WTC11 (cell line): ENCODE results near the gene SLIT1. TPM values are rescaled to one million over a fixed set of nuclear protein-coding genes. Genes with fewer than 3 reads are reported as not detected.

Experiments
- ATAC-seq: fragments of 200-7000 bp; cut with Tn5 transposase; 2 replicates; pipeline ENCODE4 v1.10.0; 2021; ENCODE audit warnings: mild to moderate bottlenecking, moderate library complexity
- CTCF ChIA-PET: fragments of 300-600 bp; sonication (Branson Sonifier 250); formaldehyde crosslinking; loops from one replicate; lab custom pipeline; 2021; ENCODE audit warnings: antibody characterized with exemption; lab: Charles Lee
- POLR2A ChIA-PET: fragments of 350-600 bp; sonication (Branson Sonifier 250); formaldehyde crosslinking; loops from one replicate; lab custom pipeline; 2021; ENCODE audit warnings: antibody characterized with exemption; lab: Charles Lee
- DNase-seq: peaks from one replicate; pipeline ENCODE4 v3.0.0; 2021; ENCODE audit warnings: low spot score
- H3K27ac Mint-ChIP-seq: 2 replicates; pipeline ENCODE4 v1.8.0; 2021; ENCODE audit warnings: mixed read lengths
- H3K27me3 Mint-ChIP-seq: 2 replicates; pipeline ENCODE4 v1.8.0; 2021; ENCODE audit warnings: low read depth, mild to moderate bottlenecking, moderate library complexity, mixed read lengths
- H3K36me3 Mint-ChIP-seq: 2 replicates; pipeline ENCODE4 v1.8.0; 2021; ENCODE audit warnings: mixed read lengths
- H3K4me1 Mint-ChIP-seq: 2 replicates; pipeline ENCODE4 v1.8.0; 2022; ENCODE audit warnings: mixed read lengths
- H3K4me3 Mint-ChIP-seq: 2 replicates; pipeline ENCODE4 v1.8.0; 2021; ENCODE audit warnings: mild to moderate bottlenecking, moderate library complexity, mixed read lengths
- H3K9me3 Mint-ChIP-seq: 2 replicates; pipeline ENCODE4 v1.8.0; 2021; ENCODE audit warnings: mixed read lengths
- ATF3 ChIP-seq: sonication (generic); formaldehyde crosslinking; conservative IDR thresholded peaks from 2 replicates; pipeline ENCODE4 v1.8.1; 2022; ENCODE audit warnings: mild to moderate bottlenecking, missing genetic modification reagents
- CDX4 ChIP-seq: fragments of 250-450 bp; sonication (Bioruptor Pico); IDR thresholded peaks from 2 replicates; pipeline ENCODE4 v1.9.0; 2021; ENCODE audit warnings: moderate library complexity, mild to moderate bottlenecking, inconsistent platforms, borderline replicate concordance
- CREB1 ChIP-seq: sonication (generic); formaldehyde crosslinking; IDR thresholded peaks from 2 replicates; pipeline ENCODE4 v1.8.0; 2023; ENCODE audit warnings: mild to moderate bottlenecking, missing genetic modification reagents
- FOXK1 ChIP-seq: sonication (generic); formaldehyde crosslinking; IDR thresholded peaks from 2 replicates; pipeline ENCODE4 v1.8.0; 2022; ENCODE audit warnings: mild to moderate bottlenecking, moderate library complexity, missing genetic modification reagents
- HMGA2 ChIP-seq: fragments of 250-450 bp; sonication (Bioruptor Pico); IDR thresholded peaks from 2 replicates; pipeline ENCODE4 v1.4.0; 2021; ENCODE audit warnings: mild to moderate bottlenecking, moderate library complexity
- IRF2 ChIP-seq: sonication (generic); formaldehyde crosslinking; IDR thresholded peaks from 2 replicates; pipeline ENCODE4 v1.8.0; 2022; ENCODE audit warnings: low read depth, missing genetic modification reagents, borderline replicate concordance
- NFE2L1 ChIP-seq: sonication (generic); formaldehyde crosslinking; IDR thresholded peaks from 2 replicates; pipeline ENCODE4 v1.8.1; 2023; ENCODE audit warnings: missing genetic modification reagents
- NR3C1 ChIP-seq: sonication (generic); formaldehyde crosslinking; conservative IDR thresholded peaks from 2 replicates; pipeline ENCODE4 v1.8.1; 2023; ENCODE audit warnings: low read depth, mild to moderate bottlenecking, missing genetic modification reagents
- PREB ChIP-seq: sonication (generic); formaldehyde crosslinking; IDR thresholded peaks from 2 replicates; pipeline ENCODE4 v1.8.1; 2022; ENCODE audit warnings: mild to moderate bottlenecking, missing genetic modification reagents, moderate library complexity, borderline replicate concordance
- RELA ChIP-seq: sonication (generic); formaldehyde crosslinking; IDR thresholded peaks from 2 replicates; pipeline ENCODE4 v1.8.1; 2022; ENCODE audit warnings: missing genetic modification reagents, mild to moderate bottlenecking, borderline replicate concordance
- SMAD3 ChIP-seq: sonication (generic); formaldehyde crosslinking; IDR thresholded peaks from 2 replicates; pipeline ENCODE4 v1.8.0; 2022; ENCODE audit warnings: missing genetic modification reagents, mild to moderate bottlenecking, borderline replicate concordance
- SMAD4 ChIP-seq: sonication (generic); formaldehyde crosslinking; IDR thresholded peaks from 2 replicates; pipeline ENCODE4 v1.8.0; 2022; ENCODE audit warnings: mild to moderate bottlenecking, missing genetic modification reagents
- TCF7 ChIP-seq: sonication (generic); formaldehyde crosslinking; IDR thresholded peaks from 2 replicates; pipeline ENCODE4 v1.8.0; 2022; ENCODE audit warnings: mild to moderate bottlenecking, low read depth, missing genetic modification reagents, moderate library complexity
- TEAD1 ChIP-seq: sonication (generic); formaldehyde crosslinking; IDR thresholded peaks from 2 replicates; pipeline ENCODE4 v1.8.0; 2022; ENCODE audit warnings: mild to moderate bottlenecking, missing genetic modification reagents
- ZNF317 ChIP-seq: sonication (generic); formaldehyde crosslinking; IDR thresholded peaks from 2 replicates; pipeline ENCODE4 v1.8.1; 2023; ENCODE audit warnings: low read depth, mild to moderate bottlenecking, moderate library complexity, missing genetic modification reagents, borderline replicate concordance
- ZNF512 ChIP-seq: sonication (generic); formaldehyde crosslinking; IDR thresholded peaks from 2 replicates; pipeline ENCODE4 v1.8.1; 2022; ENCODE audit warnings: missing genetic modification reagents, borderline replicate concordance
- total RNA-seq: library from RNA; stranded (reverse); gene quantifications from 3 replicates; pipeline ENCODE4 v1.2.3, GENCODE V29; 2021
- TF ChIP-seq, protein P1 (sequence below): sonication (generic); formaldehyde crosslinking; IDR thresholded peaks from 2 replicates; pipeline ENCODE4 v1.8.0; 2023; ENCODE audit warnings: missing genetic modification reagents, mild to moderate bottlenecking, borderline replicate concordance
- TF ChIP-seq, protein P2 (sequence below): sonication (generic); formaldehyde crosslinking; IDR thresholded peaks from 2 replicates; pipeline ENCODE4 v1.8.1; 2023; ENCODE audit warnings: mild to moderate bottlenecking, missing genetic modification reagents, moderate library complexity
- TF ChIP-seq, protein P3 (sequence below): fragments of 250-450 bp; sonication (Bioruptor Pico); IDR thresholded peaks from 2 replicates; pipeline ENCODE4 v1.9.0; 2021; ENCODE audit warnings: mild to moderate bottlenecking
- TF ChIP-seq, protein P4 (sequence below): sonication (generic); formaldehyde crosslinking; IDR thresholded peaks from 2 replicates; pipeline ENCODE4 v1.8.0; 2022; ENCODE audit warnings: missing genetic modification reagents

Gene SLIT1
- total RNA-seq, 1 experiment from 2014 or later: 1.6 TPM

DNA sequence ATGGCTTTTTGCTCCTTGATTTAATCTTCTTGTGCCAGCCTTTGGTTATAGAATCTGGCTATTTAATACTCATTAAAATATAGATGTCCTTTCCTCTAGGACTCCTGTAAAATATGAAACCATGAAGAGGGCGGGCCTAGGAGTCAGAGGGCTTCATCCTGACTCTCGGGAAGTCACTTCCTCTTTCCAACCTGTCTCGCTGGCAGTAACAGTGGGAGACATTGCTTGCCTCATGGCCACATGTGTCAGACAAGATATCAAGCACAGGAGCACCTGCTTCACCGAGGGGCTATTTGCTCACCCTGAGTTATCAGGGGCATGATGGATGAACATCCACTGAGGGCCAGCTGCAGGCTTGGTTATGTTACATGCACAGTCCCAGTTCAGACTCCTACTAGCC is 31.0 kb downstream of the SLIT1 start (continued):
- TF ChIP-seq, protein P1, sequence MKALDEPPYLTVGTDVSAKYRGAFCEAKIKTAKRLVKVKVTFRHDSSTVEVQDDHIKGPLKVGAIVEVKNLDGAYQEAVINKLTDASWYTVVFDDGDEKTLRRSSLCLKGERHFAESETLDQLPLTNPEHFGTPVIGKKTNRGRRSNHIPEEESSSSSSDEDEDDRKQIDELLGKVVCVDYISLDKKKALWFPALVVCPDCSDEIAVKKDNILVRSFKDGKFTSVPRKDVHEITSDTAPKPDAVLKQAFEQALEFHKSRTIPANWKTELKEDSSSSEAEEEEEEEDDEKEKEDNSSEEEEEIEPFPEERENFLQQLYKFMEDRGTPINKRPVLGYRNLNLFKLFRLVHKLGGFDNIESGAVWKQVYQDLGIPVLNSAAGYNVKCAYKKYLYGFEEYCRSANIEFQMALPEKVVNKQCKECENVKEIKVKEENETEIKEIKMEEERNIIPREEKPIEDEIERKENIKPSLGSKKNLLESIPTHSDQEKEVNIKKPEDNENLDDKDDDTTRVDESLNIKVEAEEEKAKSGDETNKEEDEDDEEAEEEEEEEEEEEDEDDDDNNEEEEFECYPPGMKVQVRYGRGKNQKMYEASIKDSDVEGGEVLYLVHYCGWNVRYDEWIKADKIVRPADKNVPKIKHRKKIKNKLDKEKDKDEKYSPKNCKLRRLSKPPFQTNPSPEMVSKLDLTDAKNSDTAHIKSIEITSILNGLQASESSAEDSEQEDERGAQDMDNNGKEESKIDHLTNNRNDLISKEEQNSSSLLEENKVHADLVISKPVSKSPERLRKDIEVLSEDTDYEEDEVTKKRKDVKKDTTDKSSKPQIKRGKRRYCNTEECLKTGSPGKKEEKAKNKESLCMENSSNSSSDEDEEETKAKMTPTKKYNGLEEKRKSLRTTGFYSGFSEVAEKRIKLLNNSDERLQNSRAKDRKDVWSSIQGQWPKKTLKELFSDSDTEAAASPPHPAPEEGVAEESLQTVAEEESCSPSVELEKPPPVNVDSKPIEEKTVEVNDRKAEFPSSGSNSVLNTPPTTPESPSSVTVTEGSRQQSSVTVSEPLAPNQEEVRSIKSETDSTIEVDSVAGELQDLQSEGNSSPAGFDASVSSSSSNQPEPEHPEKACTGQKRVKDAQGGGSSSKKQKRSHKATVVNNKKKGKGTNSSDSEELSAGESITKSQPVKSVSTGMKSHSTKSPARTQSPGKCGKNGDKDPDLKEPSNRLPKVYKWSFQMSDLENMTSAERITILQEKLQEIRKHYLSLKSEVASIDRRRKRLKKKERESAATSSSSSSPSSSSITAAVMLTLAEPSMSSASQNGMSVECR (CRISPR knock-in tag): no peak
- TF ChIP-seq ZNF317 (CRISPR knock-in tag): no peak
- no peak for TF ChIP-seq SMAD4 (CRISPR knock-in tag)

- H3K36me3 Mint-ChIP-seq: no peaks in the 10 kb centered on the region
- H3K27ac Mint-ChIP-seq: no peak overlapping the region
- ATAC-seq: no peak
- peaks cover 7% of the 10 kb centered on the region; the same call in 1 of the 2 replicates for H3K4me1 Mint-ChIP-seq
- CTCF ChIA-PET: interaction anchor here (0.6 kb wide), 1 partner anchor 16 kb away, joined by 4 read pairs; no protein-coding TSS in a partner anchor
- H3K9me3 Mint-ChIP-seq: no peaks in the 10 kb centered on the region
- no peak overlapping the region for H3K4me3 Mint-ChIP-seq
- DNase-seq: no peak
- POLR2A ChIA-PET: no interaction called here
- no peaks in the 10 kb centered on the region for H3K27me3 Mint-ChIP-seq
- TF ChIP-seq TCF7 (no peak), ATF3 (CRISPR knock-in tag) (no peak), IRF2 (CRISPR knock-in tag) (no peak), NFE2L1 (no peak), NR3C1 (CRISPR knock-in tag) (no peak), PREB (CRISPR knock-in tag) (no peak), TEAD1 (CRISPR knock-in tag) (no peak), ZNF512 (CRISPR knock-in tag) (no peak), CREB1 (CRISPR knock-in tag) (no peak), FOXK1 (no peak), HMGA2 (no peak), SMAD3 (CRISPR knock-in tag) (no peak), RELA (CRISPR knock-in tag) (no peak), CDX4 (no peak)
- TF ChIP-seq, protein P2, sequence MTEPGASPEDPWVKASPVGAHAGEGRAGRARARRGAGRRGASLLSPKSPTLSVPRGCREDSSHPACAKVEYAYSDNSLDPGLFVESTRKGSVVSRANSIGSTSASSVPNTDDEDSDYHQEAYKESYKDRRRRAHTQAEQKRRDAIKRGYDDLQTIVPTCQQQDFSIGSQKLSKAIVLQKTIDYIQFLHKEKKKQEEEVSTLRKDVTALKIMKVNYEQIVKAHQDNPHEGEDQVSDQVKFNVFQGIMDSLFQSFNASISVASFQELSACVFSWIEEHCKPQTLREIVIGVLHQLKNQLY: no peak
- TF ChIP-seq, protein P3, sequence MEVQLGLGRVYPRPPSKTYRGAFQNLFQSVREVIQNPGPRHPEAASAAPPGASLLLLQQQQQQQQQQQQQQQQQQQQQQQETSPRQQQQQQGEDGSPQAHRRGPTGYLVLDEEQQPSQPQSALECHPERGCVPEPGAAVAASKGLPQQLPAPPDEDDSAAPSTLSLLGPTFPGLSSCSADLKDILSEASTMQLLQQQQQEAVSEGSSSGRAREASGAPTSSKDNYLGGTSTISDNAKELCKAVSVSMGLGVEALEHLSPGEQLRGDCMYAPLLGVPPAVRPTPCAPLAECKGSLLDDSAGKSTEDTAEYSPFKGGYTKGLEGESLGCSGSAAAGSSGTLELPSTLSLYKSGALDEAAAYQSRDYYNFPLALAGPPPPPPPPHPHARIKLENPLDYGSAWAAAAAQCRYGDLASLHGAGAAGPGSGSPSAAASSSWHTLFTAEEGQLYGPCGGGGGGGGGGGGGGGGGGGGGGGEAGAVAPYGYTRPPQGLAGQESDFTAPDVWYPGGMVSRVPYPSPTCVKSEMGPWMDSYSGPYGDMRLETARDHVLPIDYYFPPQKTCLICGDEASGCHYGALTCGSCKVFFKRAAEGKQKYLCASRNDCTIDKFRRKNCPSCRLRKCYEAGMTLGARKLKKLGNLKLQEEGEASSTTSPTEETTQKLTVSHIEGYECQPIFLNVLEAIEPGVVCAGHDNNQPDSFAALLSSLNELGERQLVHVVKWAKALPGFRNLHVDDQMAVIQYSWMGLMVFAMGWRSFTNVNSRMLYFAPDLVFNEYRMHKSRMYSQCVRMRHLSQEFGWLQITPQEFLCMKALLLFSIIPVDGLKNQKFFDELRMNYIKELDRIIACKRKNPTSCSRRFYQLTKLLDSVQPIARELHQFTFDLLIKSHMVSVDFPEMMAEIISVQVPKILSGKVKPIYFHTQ (CRISPR knock-in tag): no peak
- TF ChIP-seq, protein P4, sequence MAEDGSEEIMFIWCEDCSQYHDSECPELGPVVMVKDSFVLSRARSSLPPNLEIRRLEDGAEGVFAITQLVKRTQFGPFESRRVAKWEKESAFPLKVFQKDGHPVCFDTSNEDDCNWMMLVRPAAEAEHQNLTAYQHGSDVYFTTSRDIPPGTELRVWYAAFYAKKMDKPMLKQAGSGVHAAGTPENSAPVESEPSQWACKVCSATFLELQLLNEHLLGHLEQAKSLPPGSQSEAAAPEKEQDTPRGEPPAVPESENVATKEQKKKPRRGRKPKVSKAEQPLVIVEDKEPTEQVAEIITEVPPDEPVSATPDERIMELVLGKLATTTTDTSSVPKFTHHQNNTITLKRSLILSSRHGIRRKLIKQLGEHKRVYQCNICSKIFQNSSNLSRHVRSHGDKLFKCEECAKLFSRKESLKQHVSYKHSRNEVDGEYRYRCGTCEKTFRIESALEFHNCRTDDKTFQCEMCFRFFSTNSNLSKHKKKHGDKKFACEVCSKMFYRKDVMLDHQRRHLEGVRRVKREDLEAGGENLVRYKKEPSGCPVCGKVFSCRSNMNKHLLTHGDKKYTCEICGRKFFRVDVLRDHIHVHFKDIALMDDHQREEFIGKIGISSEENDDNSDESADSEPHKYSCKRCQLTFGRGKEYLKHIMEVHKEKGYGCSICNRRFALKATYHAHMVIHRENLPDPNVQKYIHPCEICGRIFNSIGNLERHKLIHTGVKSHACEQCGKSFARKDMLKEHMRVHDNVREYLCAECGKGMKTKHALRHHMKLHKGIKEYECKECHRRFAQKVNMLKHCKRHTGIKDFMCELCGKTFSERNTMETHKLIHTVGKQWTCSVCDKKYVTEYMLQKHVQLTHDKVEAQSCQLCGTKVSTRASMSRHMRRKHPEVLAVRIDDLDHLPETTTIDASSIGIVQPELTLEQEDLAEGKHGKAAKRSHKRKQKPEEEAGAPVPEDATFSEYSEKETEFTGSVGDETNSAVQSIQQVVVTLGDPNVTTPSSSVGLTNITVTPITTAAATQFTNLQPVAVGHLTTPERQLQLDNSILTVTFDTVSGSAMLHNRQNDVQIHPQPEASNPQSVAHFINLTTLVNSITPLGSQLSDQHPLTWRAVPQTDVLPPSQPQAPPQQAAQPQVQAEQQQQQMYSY (CRISPR knock-in tag): no peak
These were observed 31.6 kb downstream of the SLIT1 start for GRCh38 chr10:97154162-97154561.
